DND-41 (cell line): ENCODE data around the gene TP53I13.

Source experiments
- ATAC-seq: fragments of 200-7000 bp; cut with Tn5 transposase; 3 replicates; pipeline ENCODE4 v1.9.1; 2021; ENCODE audit warnings: low read depth; ENCODE audit not compliant: insufficient read depth
- DNase-seq: peaks from one replicate; pipeline ENCODE4 v3.0.0-alpha.2; 2020
- H2AFZ ChIP-seq: 2 replicates; pipeline ENCODE4 v1.6.0; 2012; ENCODE audit warnings: low read depth, low read length
- H3K27ac ChIP-seq: 2 replicates; pipeline ENCODE4 v1.5.1; 2012; ENCODE audit warnings: low read length, inconsistent platforms
- H3K27me3 ChIP-seq: fragments of 200-600 bp; sonication (generic); 2 replicates; pipeline ENCODE4 v1.6.0; 2012; ENCODE audit warnings: low read length, mild to moderate bottlenecking, inconsistent platforms; ENCODE audit not compliant: insufficient read depth, poor library complexity
- H3K36me3 ChIP-seq: 2 replicates; pipeline ENCODE4 v1.5.1; 2012; ENCODE audit warnings: low read length, inconsistent platforms; ENCODE audit not compliant: insufficient read depth
- H3K4me1 ChIP-seq: 2 replicates; pipeline ENCODE4 v1.5.1; 2012; ENCODE audit warnings: mild to moderate bottlenecking, low read length; ENCODE audit not compliant: insufficient read depth
- H3K4me2 ChIP-seq: 2 replicates; pipeline ENCODE4 v1.6.0; 2012; ENCODE audit warnings: mild to moderate bottlenecking, moderate library complexity, low read length, inconsistent platforms; ENCODE audit not compliant: insufficient read depth
- H3K4me3 ChIP-seq, 2 experiments: fragments of 200-600 bp in 1 of 2; shearing (Covaris generic) in 1 of 2; 2 replicates each; pipeline ENCODE4 v1.5.1; 2012 to 2016; ENCODE audit warnings: inconsistent platforms in 2 of 2, low read length in 2 of 2, mild to moderate bottlenecking in 2 of 2, low read depth in 1 of 2, moderate library complexity in 1 of 2
- H3K79me2 ChIP-seq: 2 replicates; pipeline ENCODE4 v1.6.0; 2012; ENCODE audit warnings: low read length, inconsistent platforms; ENCODE audit not compliant: insufficient read depth
- H3K9ac ChIP-seq: 2 replicates; pipeline ENCODE4 v1.6.0; 2012; ENCODE audit warnings: low read depth, mild to moderate bottlenecking, inconsistent platforms, low read length, moderate library complexity
- H3K9me3 ChIP-seq: 2 replicates; pipeline ENCODE4 v1.5.1; 2012; ENCODE audit warnings: low read length, moderate library complexity, mild to moderate bottlenecking, inconsistent platforms; ENCODE audit not compliant: insufficient read depth, severe bottlenecking
- H4K20me1 ChIP-seq: 2 replicates; pipeline ENCODE4 v1.6.0; 2012; ENCODE audit warnings: low read length; ENCODE audit not compliant: insufficient read depth
- CTCF ChIP-seq: IDR thresholded peaks from 2 replicates; pipeline ENCODE4 v1.5.1; 2012; ENCODE audit warnings: borderline replicate concordance, low read length, moderate library complexity, mild to moderate bottlenecking; ENCODE audit not compliant: poor library complexity, severe bottlenecking; ENCODE audit errors: extremely low read depth
- EZH2 ChIP-seq: IDR thresholded peaks from 3 replicates; pipeline ENCODE4 v1.6.1; 2012; ENCODE audit warnings: borderline replicate concordance, low read depth, mild to moderate bottlenecking, moderate library complexity, low read length, inconsistent platforms; ENCODE audit not compliant: severe bottlenecking

Gene TP53I13

GRCh38 chr17:29616300-29617048 is 48.0 kb downstream of the TP53I13 start:
- Histone ChIP-seq H3K36me3 (peaks cover 4% of the 10 kb centered on the region), H3K4me1 (peaks cover 34% of the 10 kb centered on the region), H4K20me1 (peaks cover 24% of the 10 kb centered on the region), H3K9me3 (no peaks in the 10 kb centered on the region), H3K4me2 (peak overlapping the region; percentile 77), H3K27ac (no peak overlapping the region), H2AFZ (no peak overlapping the region), H3K9ac (no peak overlapping the region), H3K79me2 (no peaks in the 10 kb centered on the region), H3K4me3 (peak overlapping the region in 1 of 2 experiments; percentile 56; a peak in 2 of 4 replicates), H3K27me3 (peaks cover 12% of the 10 kb centered on the region)
- no peak for TF ChIP-seq EZH2
- no peak for TF ChIP-seq CTCF
- DNase-seq (no peak), ATAC-seq (no peak)

GRCh38 chr17:29617125-29617480 is 48.6 kb downstream of the TP53I13 start:
- H3K36me3 ChIP-seq, result peaks cover 4% of the 10 kb centered on the region
- peaks cover 38% of the 10 kb centered on the region for H3K4me1 ChIP-seq
- H3K79me2 ChIP-seq, result no peaks in the 10 kb centered on the region
- peak overlapping the region; percentile 37; the same call in 1 of the 2 replicates for H3K27ac ChIP-seq
- TF ChIP-seq EZH2 (no peak), CTCF (peak; percentile 91)
- H3K4me3 ChIP-seq, result peak overlapping the region in 1 of 2 experiments; percentile 56; a peak in 3 of 4 replicates
- DNase-seq, result peak; percentile 87
- ATAC-seq, result peak; percentile 67
- peaks cover 28% of the 10 kb centered on the region for H4K20me1 ChIP-seq
- peaks cover 17% of the 10 kb centered on the region for H3K27me3 ChIP-seq
- H3K9me3 ChIP-seq, result no peaks in the 10 kb centered on the region
- H2AFZ ChIP-seq, result peak overlapping the region; percentile 86
- H3K9ac ChIP-seq, result peak overlapping the region; percentile 55
- peak overlapping the region; percentile 77 for H3K4me2 ChIP-seq

DNA sequence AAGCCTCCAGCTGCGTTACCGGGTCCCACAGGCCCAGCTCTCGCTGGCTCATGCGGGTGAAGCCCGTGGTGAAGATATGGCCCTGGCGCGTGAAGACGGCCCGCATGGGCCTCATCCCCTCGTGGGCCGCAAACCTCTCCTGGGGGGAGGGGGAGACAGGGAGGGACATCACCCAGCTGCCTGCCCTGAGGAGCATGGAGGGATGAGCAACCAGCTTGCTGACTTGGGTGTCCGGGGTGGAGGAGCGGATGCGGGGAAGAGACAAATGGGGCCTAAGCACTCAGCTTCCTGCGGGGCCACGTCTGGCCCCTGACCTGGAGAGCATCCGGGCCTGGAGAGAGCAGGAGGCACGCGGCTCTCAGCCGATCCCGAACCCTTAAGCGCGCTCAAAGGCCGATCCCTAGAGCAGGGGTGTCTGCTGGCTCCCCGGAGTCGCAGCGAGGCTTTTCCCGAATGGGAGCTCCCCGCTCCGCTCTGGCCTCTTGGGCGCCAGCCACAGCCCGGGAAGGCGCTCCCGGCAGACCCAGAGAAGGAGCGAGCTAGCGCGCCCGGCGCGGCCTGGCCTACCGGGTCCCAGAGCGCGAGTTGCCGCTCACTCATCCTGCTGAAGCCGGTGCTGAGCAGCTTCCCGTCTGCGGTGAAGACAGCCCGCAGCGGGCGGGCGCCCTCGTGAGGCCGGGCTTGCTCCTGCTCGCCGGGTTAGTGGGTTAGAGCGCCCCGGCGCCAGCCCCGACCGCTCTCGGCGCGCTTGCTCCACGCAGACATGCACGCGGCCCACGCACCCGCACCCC is 49.2 kb downstream of the TP53I13 start:
- H3K27ac ChIP-seq, result peak overlapping the region; percentile 37
- H3K79me2 ChIP-seq, result no peaks in the 10 kb centered on the region
- peak overlapping the region; percentile 3 to 56; a peak in 3 of 4 replicates for H3K4me3 ChIP-seq
- peaks cover 3% of the 10 kb centered on the region for H3K36me3 ChIP-seq
- H3K27me3 ChIP-seq, result peaks cover 22% of the 10 kb centered on the region
- H4K20me1 ChIP-seq, result peaks cover 30% of the 10 kb centered on the region
- peaks cover 44% of the 10 kb centered on the region for H3K4me1 ChIP-seq
- peak overlapping the region; percentile 86 for H2AFZ ChIP-seq
- no peaks in the 10 kb centered on the region for H3K9me3 ChIP-seq
- H3K4me2 ChIP-seq, result peak overlapping the region; percentile 77
- no peak for TF ChIP-seq EZH2
- TF ChIP-seq CTCF, result peak; percentile 87
- DNase-seq (peak; percentile 89), ATAC-seq (peak; percentile 76)
- H3K9ac ChIP-seq, result peak overlapping the region; percentile 55
